IMR-90 (cell line): ENCODE measurements around the gene RHBDF1. TPM values are rescaled to one million over a fixed set of nuclear protein-coding genes. Genes with fewer than 3 reads are reported as not detected.

Experiments
- ATAC-seq: fragments of 200-7000 bp; cut with Tn5 transposase; 2 replicates; pipeline ENCODE4 v1.9.1; 2020; ENCODE audit warnings: low read depth, mild to moderate bottlenecking, moderate library complexity
- BruUV-seq: library from RNA; stranded (reverse); fragments of 400-500 nt; replicated peaks from 2 replicates; lab custom pipeline; 2021; lab: Mats Ljungman, UMichigan
- CTCF ChIA-PET: fragments of 300-600 bp; formaldehyde crosslinking; extraction: SDS; loops from one replicate; lab custom pipeline; 2021; ENCODE audit warnings: antibody characterized with exemption; lab: Yijun Ruan, JAX
- POLR2A ChIA-PET: fragments of 300-600 bp; sonication (Branson Sonifier 250); formaldehyde crosslinking; loops from one replicate; lab custom pipeline; 2022; ENCODE audit warnings: antibody characterized with exemption; ENCODE audit not compliant: unreplicated experiment; lab: Charles Lee
- DNase-seq: peaks from one replicate; pipeline ENCODE4 v3.0.0; 2013
- H2AFZ ChIP-seq: replicated peaks from 2 replicates; pipeline ENCODE3; 2013; ENCODE audit warnings: low read length, mild to moderate bottlenecking; ENCODE audit not compliant: poor library complexity
- H2AK5ac ChIP-seq: 2 replicates; pipeline ENCODE4 v1.6.1; 2013; ENCODE audit warnings: low read depth, low read length, inconsistent platforms
- H2AK9ac ChIP-seq: replicated peaks from 2 replicates; pipeline ENCODE3; 2013; ENCODE audit warnings: mild to moderate bottlenecking, low read depth, low read length, moderate library complexity; ENCODE audit not compliant: poor library complexity
- H2BK120ac ChIP-seq: 2 replicates; pipeline ENCODE4 v1.6.1; 2013; ENCODE audit warnings: low read depth, low read length, inconsistent platforms
- H2BK15ac ChIP-seq: 3 replicates; pipeline ENCODE4 v1.6.1; 2013; ENCODE audit warnings: low read depth, low read length, inconsistent platforms
- H2BK20ac ChIP-seq: 2 replicates; pipeline ENCODE4 v1.6.1; 2013; ENCODE audit warnings: low read depth, mild to moderate bottlenecking, inconsistent platforms, low read length, moderate library complexity
- H2BK5ac ChIP-seq: 2 replicates; pipeline ENCODE4 v1.6.1; 2013; ENCODE audit warnings: mild to moderate bottlenecking, low read depth, low read length, inconsistent platforms; ENCODE audit not compliant: poor library complexity, severe bottlenecking
- H3K14ac ChIP-seq: replicated peaks from 2 replicates; pipeline ENCODE4 v1.6.1; 2013; ENCODE audit warnings: low read depth, low read length, inconsistent platforms
- H3K18ac ChIP-seq: 2 replicates; pipeline ENCODE4 v1.6.1; 2013; ENCODE audit warnings: low read depth, low read length, control low read depth
- H3K23ac ChIP-seq: 2 replicates; pipeline ENCODE4 v1.6.1; 2013; ENCODE audit warnings: low read depth, low read length, inconsistent platforms
- H3K27ac ChIP-seq: 2 replicates; pipeline ENCODE4 v1.5.1; 2013; ENCODE audit warnings: mild to moderate bottlenecking, control low read depth, low read length; ENCODE audit not compliant: insufficient read depth
- H3K27me3 ChIP-seq: 2 replicates; pipeline ENCODE4 v1.6.1; 2013; ENCODE audit warnings: low read length; ENCODE audit not compliant: control insufficient read depth, insufficient read depth
- H3K36me3 ChIP-seq: 2 replicates; pipeline ENCODE4 v1.6.1; 2013; ENCODE audit warnings: low read length, mixed read lengths; ENCODE audit not compliant: control insufficient read depth, insufficient read depth
- H3K4ac ChIP-seq: 2 replicates; pipeline ENCODE4 v1.6.1; 2013; ENCODE audit warnings: low read depth, low read length, inconsistent platforms
- H3K4me1 ChIP-seq: 2 replicates; pipeline ENCODE4 v1.6.1; 2013; ENCODE audit warnings: low read length, mixed read lengths; ENCODE audit not compliant: control insufficient read depth, insufficient read depth
- H3K4me2 ChIP-seq: 2 replicates; pipeline ENCODE4 v1.6.1; 2013; ENCODE audit warnings: low read depth, mild to moderate bottlenecking, control low read depth, low read length, moderate library complexity
- H3K4me3 ChIP-seq: 2 replicates; pipeline ENCODE4 v1.5.1; 2013; ENCODE audit warnings: low read depth, mild to moderate bottlenecking, control low read depth, low read length, moderate library complexity; ENCODE audit not compliant: insufficient read depth
- H3K56ac ChIP-seq: 2 replicates; pipeline ENCODE4 v1.6.1; 2013; ENCODE audit warnings: low read length, inconsistent platforms; ENCODE audit not compliant: insufficient read depth; ENCODE audit errors: extremely low read depth
- H3K79me1 ChIP-seq, 2 experiments: 2 replicates each; pipeline ENCODE4 v1.6.1; 2013; ENCODE audit warnings: low read length in 2 of 2, inconsistent platforms in 1 of 2, low read depth in 1 of 2
- H3K9ac ChIP-seq: 2 replicates; pipeline ENCODE4 v1.6.1; 2013; ENCODE audit warnings: low read depth, low read length, control low read depth
- H3K9me1 ChIP-seq: 2 replicates; pipeline ENCODE4 v1.6.1; 2013; ENCODE audit warnings: low read length, inconsistent platforms; ENCODE audit not compliant: insufficient read depth
- H3K9me3 ChIP-seq: 2 replicates; pipeline ENCODE4 v1.6.1; 2013; ENCODE audit warnings: low read length; ENCODE audit not compliant: control insufficient read depth, insufficient read depth
- H4K20me1 ChIP-seq: 2 replicates; pipeline ENCODE4 v1.6.1; 2013; ENCODE audit warnings: low read length, inconsistent platforms; ENCODE audit not compliant: insufficient read depth
- H4K5ac ChIP-seq: 2 replicates; pipeline ENCODE4 v1.6.1; 2013; ENCODE audit warnings: mild to moderate bottlenecking, low read depth, low read length, control low read depth
- H4K8ac ChIP-seq, 2 experiments: 2 replicates each; pipeline ENCODE4 v1.6.1; 2013; ENCODE audit warnings: low read depth in 2 of 2, low read length in 2 of 2, control low read depth in 1 of 2, inconsistent platforms in 1 of 2
- H4K91ac ChIP-seq: 2 replicates; pipeline ENCODE4 v1.6.1; 2013; ENCODE audit warnings: low read depth, low read length, inconsistent platforms; ENCODE audit not compliant: insufficient read depth
- BHLHE40 ChIP-seq: fragments of 150-350 bp; IDR thresholded peaks from 2 replicates; pipeline ENCODE4 v1.6.1; 2016; ENCODE audit warnings: mild to moderate bottlenecking, low read depth, low read length
- CEBPB ChIP-seq: IDR thresholded peaks from 2 replicates; pipeline ENCODE4 v1.6.1; 2012; ENCODE audit warnings: low read depth, low read length, improper control_type of control experiment
- CHD1 ChIP-seq: IDR thresholded peaks from 2 replicates; pipeline ENCODE4 v1.6.1; 2012; ENCODE audit warnings: low read depth, low read length, improper control_type of control experiment
- CTCF ChIP-seq: conservative IDR thresholded peaks from 2 replicates; pipeline ENCODE4 v1.5.1; 2012; ENCODE audit warnings: mild to moderate bottlenecking, low read depth, low read length, improper control_type of control experiment
- FOS ChIP-seq: fragments of 150-350 bp; IDR thresholded peaks from 2 replicates; pipeline ENCODE4 v1.6.1; 2016; ENCODE audit warnings: low read depth, low read length
- MAZ ChIP-seq: IDR thresholded peaks from 2 replicates; pipeline ENCODE4 v1.6.1; 2012; ENCODE audit warnings: low read depth, mild to moderate bottlenecking, low read length, improper control_type of control experiment, moderate library complexity, borderline replicate concordance
- MXI1 ChIP-seq: IDR thresholded peaks from 2 replicates; pipeline ENCODE4 v1.6.1; 2012; ENCODE audit warnings: low read depth, mild to moderate bottlenecking, low read length, moderate library complexity, borderline replicate concordance
- NFE2L2 ChIP-seq: fragments of 150-350 bp; IDR thresholded peaks from 2 replicates; pipeline ENCODE4 v1.6.1; 2016; ENCODE audit warnings: low read depth, mild to moderate bottlenecking, low read length
- POLR2A ChIP-seq: IDR thresholded peaks from 2 replicates; pipeline ENCODE4 v1.6.1; 2012; ENCODE audit warnings: mild to moderate bottlenecking, low read depth, low read length
- RCOR1 ChIP-seq: IDR thresholded peaks from 2 replicates; pipeline ENCODE4 v1.6.1; 2012; ENCODE audit warnings: mild to moderate bottlenecking, low read length, improper control_type of control experiment; ENCODE audit not compliant: insufficient replicate concordance
- SMC3 ChIP-seq: fragments of 150-350 bp; IDR thresholded peaks from 2 replicates; pipeline ENCODE4 v1.6.1; 2016; ENCODE audit warnings: low read depth, mild to moderate bottlenecking, antibody characterized with exemption, low read length, moderate library complexity
- WGBS, 2 experiments: methylation state at CpG; one replicate each; pipeline versions ENCODE4 v1.1.5 to v1.1.7; 2013; ENCODE audit warnings: missing lambda C conversion rate in 2 of 2; ENCODE audit not compliant: insufficient read length in 1 of 2; ENCODE audit errors: extremely low coverage in 2 of 2; 5-methylcytosine and 5-hydroxymethylcytosine counted together
- dilution Hi-C: fragments of 300-500 bp; cut with HindIII; formaldehyde crosslinking; loops from one replicate; pipeline ENCODE4 v1.14.3; 2018; ENCODE audit warnings: low sequenced_read_pairs; ENCODE audit not compliant: unreplicated experiment
- in situ Hi-C: fragments of 300-500 bp; cut with MboI; formaldehyde crosslinking; loops from 3 replicates; pipeline ENCODE4 v1.14.3; 2019; ENCODE audit warnings: low sequenced_read_pairs, inconsistent platforms, mixed read lengths
- intact Hi-C: fragments of 100-400 bp; cut with micrococcal nuclease; formaldehyde crosslinking; loops from 2 replicates; pipeline ENCODE4 v1.10.0; 2022
- polyA plus RNA-seq, 3 experiments: library from polyadenylated mRNA; depleted of rRNA; stranded (reverse); fragments of >200 nt; gene quantifications; 2 replicates each; pipeline ENCODE4 v1.2.3, GENCODE V29; 2012; ENCODE audit warnings: low replicate concordance in 1 of 3
- total RNA-seq: library from RNA; depleted of rRNA; stranded (reverse); fragments of >200 nt; gene quantifications from 2 replicates; pipeline ENCODE4 v1.2.3, GENCODE V29; 2012

RHBDF1 gene
- total and polyA plus RNA-seq, 2 of the 4 experiments (the other 2 are of a cell fraction), result 13.8 to 86.6 TPM

DNA sequence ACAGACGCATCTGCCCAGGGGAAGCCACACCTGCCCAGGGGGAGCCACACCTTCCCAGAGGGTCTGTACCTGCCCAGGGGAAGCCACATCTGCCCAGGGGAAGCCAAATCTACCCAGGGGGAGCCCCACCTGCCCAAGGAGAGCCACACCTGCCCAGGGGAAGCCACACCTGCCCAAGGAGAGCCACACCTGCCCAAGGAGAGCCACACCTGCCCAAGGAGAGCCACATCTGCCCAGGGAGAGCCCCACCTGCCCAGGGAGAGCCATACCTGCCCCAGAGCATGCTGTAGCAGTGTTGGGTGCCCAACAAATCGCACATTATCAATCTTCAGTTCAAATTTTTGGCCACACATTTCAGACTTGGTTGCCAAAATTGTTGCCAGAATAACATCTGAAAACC lies 46.4 kb upstream of the RHBDF1 start:
- Histone ChIP-seq H3K56ac (no peak overlapping the region), H3K27ac (no peak overlapping the region), H3K23ac (no peak overlapping the region), H3K18ac (no peak overlapping the region), H3K4me2 (no peak overlapping the region), H2AK5ac (no peak overlapping the region), H3K4ac (no peak overlapping the region), H3K79me1 (peaks cover 10 to 39% of the 10 kb centered on the region in 2 experiments; a peak in 3 of 4 replicates), H3K14ac (no peak overlapping the region), H4K8ac (no peak overlapping the region), H3K9ac (no peak overlapping the region), H3K27me3 (no peaks in the 10 kb centered on the region), H3K9me3 (no peaks in the 10 kb centered on the region), H3K4me3 (no peak overlapping the region), H2BK5ac (no peak overlapping the region), H3K36me3 (peaks cover 20% of the 10 kb centered on the region), H3K4me1 (peaks cover 7% of the 10 kb centered on the region), H2BK15ac (no peak overlapping the region), H2BK120ac (no peak overlapping the region), H2AK9ac (no peak overlapping the region), H2BK20ac (no peak overlapping the region), H4K91ac (no peak overlapping the region), H4K5ac (no peak overlapping the region), H2AFZ (no peak overlapping the region), H4K20me1 (peaks cover 13% of the 10 kb centered on the region), H3K9me1 (peaks cover 10% of the 10 kb centered on the region)
- CTCF ChIA-PET, result interaction anchor here (0.8 to 1.7 kb wide), 3 partner anchors 12 to 62 kb away, joined by 3 to 5 read pairs (median 4); partner anchors contain the start of gene HBQ1
- in situ Hi-C loops, result no loop called here
- dilution Hi-C loops, result no loop called here
- ATAC-seq, result no peak
- BruUV-seq, result no TSS peak
- WGBS, 2 experiments, result no CpG with 5 or more reads among the region's 2 CpGs
- POLR2A ChIA-PET, result no interaction called here
- intact Hi-C loops, result no loop called here
- TF ChIP-seq RCOR1, result no peak
- TF ChIP-seq CTCF, result no peak
- TF ChIP-seq FOS, result no peak
- no peak for TF ChIP-seq BHLHE40
- no peak for TF ChIP-seq CEBPB
- no peak for TF ChIP-seq MAZ
- no peak for TF ChIP-seq CHD1
- TF ChIP-seq MXI1, result no peak
- TF ChIP-seq NFE2L2, result no peak
- TF ChIP-seq POLR2A, result no peak
- no peak for TF ChIP-seq SMC3
- DNase-seq, result no peak
